Muscle of arm (tissue), 14 donors: Measurements from ENCODE around the gene SMTN. TPM values are rescaled to one million over a fixed set of nuclear protein-coding genes. Genes with fewer than 3 reads are reported as not detected.
"Not testable (repeated sequence)": the region's sequence is repeated elsewhere in the genome, so short reads cannot be mapped to it uniquely, and the experiment has no call there.

ENCODE experiments used
- DNase-seq: peaks from one replicate; pipeline ENCODE4 v3.0.0-alpha.2; 2013
- long read RNA-seq, 11 donors: transcript quantifications; one replicate each; lab custom pipeline, GENCODE V29; 2026
- polyA plus RNA-seq, 12 donors: library from polyadenylated mRNA; unstranded; fragments of 120-200 nt; gene quantifications; one replicate each; pipeline ENCODE4 v1.2.1, GENCODE V29; 2013; ENCODE audit not compliant: insufficient read length in 12 of 12

SMTN gene
- polyA plus RNA-seq: 100 to 1,000 TPM in 11 of 12 donors, not detected in 1; 113 to 288 (median 218) TPM
- long read RNA-seq, donor 1, transcript SMTN-214 (4 exons, 576 nt): major isoform, 6 of 48 reads
- long read RNA-seq, donor 1, partial matches to known transcripts: 30 of 48 reads
- long read RNA-seq, donor 1, other reads (novel, unspliced or antisense): 0 of 48 reads
- long read RNA-seq, donor 2, transcript SMTN-204 (9 exons, 1,735 nt): major isoform, 32 of 113 reads
- long read RNA-seq, donor 2, partial matches to known transcripts: 11 of 113 reads
- long read RNA-seq, donor 2, other reads (novel, unspliced or antisense): 68 of 113 reads
- long read RNA-seq, donor 3, transcript SMTN-204 (9 exons, 1,735 nt): major isoform, 8 of 36 reads
- long read RNA-seq, donor 3, partial matches to known transcripts: 28 of 36 reads
- long read RNA-seq, donor 3, other reads (novel, unspliced or antisense): 0 of 36 reads
- long read RNA-seq, donor 4, partial matches to known transcripts: 0 of 28 reads
- long read RNA-seq, donor 4, other reads (novel, unspliced or antisense): 23 of 28 reads
- long read RNA-seq, donor 5, transcript SMTN-201 (21 exons, 3,295 nt): minor isoform, 5 of 147 reads
- long read RNA-seq, donor 5, transcript SMTN-204 (9 exons, 1,735 nt): major isoform, 27 of 147 reads
- long read RNA-seq, donor 5, partial matches to known transcripts: 113 of 147 reads
- long read RNA-seq, donor 5, other reads (novel, unspliced or antisense): 0 of 147 reads
- long read RNA-seq, donor 6, transcript SMTN-204 (9 exons, 1,735 nt): major isoform, 9 of 54 reads
- long read RNA-seq, donor 6, partial matches to known transcripts: 43 of 54 reads
- long read RNA-seq, donor 6, other reads (novel, unspliced or antisense): 0 of 54 reads
- long read RNA-seq, donor 7, transcript SMTN-204 (9 exons, 1,735 nt): major isoform, 9 of 65 reads
- long read RNA-seq, donor 7, partial matches to known transcripts: 18 of 65 reads
- long read RNA-seq, donor 7, other reads (novel, unspliced or antisense): 35 of 65 reads
- long read RNA-seq, donor 8, transcript SMTN-204 (9 exons, 1,735 nt): major isoform, 23 of 104 reads
- long read RNA-seq, donor 8, partial matches to known transcripts: 78 of 104 reads
- long read RNA-seq, donor 8, other reads (novel, unspliced or antisense): 0 of 104 reads
- long read RNA-seq, donor 9, transcript SMTN-204 (9 exons, 1,735 nt): major isoform, 6 of 23 reads
- long read RNA-seq, donor 9, partial matches to known transcripts: 5 of 23 reads
- long read RNA-seq, donor 9, other reads (novel, unspliced or antisense): 9 of 23 reads
- long read RNA-seq, donor 10, transcript SMTN-204 (9 exons, 1,735 nt): major isoform, 30 of 91 reads
- long read RNA-seq, donor 10, partial matches to known transcripts: 53 of 91 reads
- long read RNA-seq, donor 10, other reads (novel, unspliced or antisense): 5 of 91 reads
- long read RNA-seq, donor 11, transcript SMTN-204 (9 exons, 1,735 nt): major isoform, 21 of 53 reads
- long read RNA-seq, donor 11, partial matches to known transcripts: 25 of 53 reads
- long read RNA-seq, donor 11, other reads (novel, unspliced or antisense): 0 of 53 reads

GRCh38 chr22:31080848-31081649 lies at the start of gene SMTN:
TSS of gene SMTN (plus strand) at chr22:31081318. CDS start at chr22:31083259, 1,941 bp downstream.
- DNase-seq: peak; percentile 96

DNA sequence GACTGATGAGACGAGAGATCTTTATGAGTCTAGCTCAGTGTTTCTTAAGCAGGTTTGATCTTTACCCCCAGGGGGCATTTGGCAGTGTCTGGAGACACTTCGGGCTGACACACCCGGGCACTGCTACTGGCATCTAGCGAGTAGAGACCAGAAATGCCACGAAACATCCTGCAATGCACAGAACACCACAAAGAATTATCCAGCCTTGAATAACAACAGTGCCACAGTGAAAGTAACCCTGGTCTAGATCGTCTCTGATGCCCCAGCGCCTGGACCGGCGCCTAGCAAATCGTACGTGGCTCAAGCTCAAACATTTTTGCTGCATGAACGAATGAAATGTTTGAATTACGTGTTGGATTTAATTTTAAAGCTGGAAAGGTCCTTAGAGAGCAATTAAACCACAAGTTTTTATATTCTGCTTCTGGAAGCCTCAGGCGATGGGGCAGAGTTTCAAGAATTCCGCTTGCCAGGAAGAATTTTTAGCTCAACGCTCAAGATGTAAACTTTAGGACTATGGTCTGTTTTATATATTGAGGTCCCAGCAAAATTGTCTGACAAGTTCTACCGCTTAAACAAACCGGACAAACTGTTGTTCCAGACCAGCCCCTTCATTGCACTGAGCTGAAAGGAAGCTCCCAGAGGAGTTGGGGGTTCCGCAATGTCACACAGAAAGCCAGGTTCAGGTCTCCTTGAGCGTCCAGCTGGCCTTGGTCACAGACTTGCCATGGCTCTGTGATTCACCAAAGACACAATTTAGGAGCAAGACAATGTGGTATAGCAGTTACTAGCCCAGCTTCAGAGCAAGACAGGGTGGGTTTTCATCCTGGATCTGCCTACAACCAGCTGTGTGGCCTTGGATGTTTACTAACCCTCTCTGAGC lies 44.2 kb upstream of the SMTN start:
- DNase-seq: peak; percentile 84

GRCh38 chr22:31038686-31039085 lies 42.4 kb upstream of the SMTN start:
- DNase-seq: no peak

GRCh38 chr22:31039393-31039792 lies 41.7 kb upstream of the SMTN start:
- peak; percentile 78 for DNase-seq

GRCh38 chr22:31040542-31041398 lies 40.3 kb upstream of the SMTN start:
- no peak for DNase-seq

DNA sequence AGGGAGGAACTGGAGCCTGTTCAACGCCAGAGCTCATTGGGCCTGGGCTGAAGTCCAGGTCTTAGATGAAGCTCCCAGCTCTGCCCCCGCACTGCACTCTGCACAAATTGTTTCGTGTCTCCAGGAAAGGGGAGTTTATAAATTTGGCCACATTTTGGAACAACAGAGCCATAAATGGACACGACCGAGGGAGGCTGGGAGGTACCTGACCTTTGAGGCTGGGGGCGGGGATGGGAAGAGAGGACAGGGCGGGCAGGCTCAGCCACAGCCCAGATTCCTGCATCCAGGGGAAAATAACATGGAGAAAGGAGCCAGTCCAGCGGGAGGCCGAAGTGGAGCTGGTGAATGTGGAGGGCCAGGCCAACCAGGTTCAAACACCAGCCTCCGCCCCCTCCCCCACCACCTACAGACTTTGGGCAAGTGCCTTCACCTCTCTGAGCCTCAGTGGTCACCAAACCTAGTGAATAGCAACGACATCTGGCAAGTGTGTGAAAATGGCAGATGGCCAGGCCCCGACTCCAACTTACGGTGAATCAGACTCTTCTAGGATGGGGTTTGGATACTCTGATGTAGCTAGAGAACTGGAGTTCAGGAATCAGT lies 36.8 kb upstream of the SMTN start:
- peak; percentile 58 for DNase-seq

DNA sequence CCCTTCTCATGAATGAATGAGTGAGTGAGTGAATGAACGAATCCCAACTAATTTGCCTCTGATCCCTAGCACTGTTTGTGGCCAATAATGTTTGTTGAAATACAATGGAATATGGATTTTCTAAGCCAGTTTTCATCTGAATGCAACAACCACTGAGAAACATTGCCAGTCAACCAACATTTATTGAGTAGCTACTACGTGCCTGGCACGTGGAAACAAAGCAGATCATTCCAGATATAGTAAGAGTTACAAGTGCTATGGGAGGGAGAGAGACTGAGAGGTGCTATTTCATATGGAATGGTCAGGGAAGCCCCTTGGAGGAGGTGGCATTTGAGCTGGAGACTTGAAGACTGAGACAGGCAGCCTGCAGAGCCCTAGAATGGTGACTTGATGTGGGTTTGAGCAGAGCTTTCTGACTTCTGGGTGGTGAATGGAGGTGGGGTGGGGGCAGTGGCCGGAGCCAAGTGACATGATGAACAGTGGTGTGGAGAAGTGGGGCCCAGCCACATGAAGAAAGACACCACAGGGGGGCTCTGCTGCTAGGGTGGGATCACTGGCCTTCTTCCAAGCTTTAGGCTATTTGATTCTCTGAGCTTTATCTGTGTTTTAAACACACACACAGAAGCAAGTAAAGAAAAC lies 35.1 kb upstream of the SMTN start:
- no peak for DNase-seq

DNA sequence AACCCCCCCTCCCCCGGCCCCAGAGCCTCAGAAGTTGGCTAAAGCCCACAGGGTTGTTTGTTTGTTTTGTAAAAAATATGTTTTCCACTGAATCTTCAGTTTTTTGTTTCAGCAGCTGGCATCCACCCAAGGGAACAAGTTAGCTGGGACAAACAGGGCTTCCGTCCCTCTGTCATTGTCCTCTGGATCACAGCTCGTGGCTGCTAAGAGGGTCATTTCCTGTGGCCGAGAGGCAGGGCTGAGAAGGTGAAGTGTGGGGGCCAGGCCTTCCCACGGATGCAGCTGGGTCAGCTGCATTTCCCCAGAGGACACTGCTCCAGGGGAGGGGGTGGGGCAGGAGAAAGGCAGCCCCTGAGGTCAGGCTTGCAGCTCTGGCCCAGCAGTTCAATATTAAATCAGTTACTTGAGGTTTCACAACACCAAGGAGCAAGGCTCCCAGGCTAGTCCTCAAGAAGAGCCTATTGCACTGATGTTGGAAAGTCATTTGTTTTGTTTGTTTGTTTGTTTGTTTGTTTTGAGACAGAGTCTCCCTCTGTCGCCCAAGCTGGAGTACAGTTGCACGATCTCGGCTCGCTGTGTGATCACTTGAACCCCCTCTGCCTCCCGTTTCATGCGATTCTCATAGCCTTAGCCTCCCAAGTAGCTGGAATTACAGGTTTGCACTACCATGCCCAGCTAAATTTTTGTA lies 34.4 kb upstream of the SMTN start:
- no peak for DNase-seq

DNA sequence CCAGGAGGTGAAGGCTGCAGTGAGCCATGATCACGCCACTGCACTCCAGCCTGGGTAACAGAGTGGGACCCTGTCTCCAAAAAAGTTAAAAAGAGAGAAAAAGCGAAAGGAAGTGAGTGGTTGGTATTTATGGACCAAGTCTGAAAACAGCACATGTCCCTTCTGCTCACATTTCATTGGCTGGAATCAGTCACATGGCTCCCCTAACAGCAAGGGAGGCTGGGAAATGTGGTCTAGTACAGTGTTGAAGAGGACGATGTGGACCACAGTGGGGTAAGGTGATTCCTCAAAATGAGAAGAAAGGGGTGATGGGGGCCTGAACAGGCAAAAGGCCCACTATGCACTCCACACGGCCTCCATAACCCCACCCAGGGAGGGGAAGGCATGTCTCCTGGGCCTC lies 32.5 kb upstream of the SMTN start:
- DNase-seq: no peak

- DNase-seq: no peak
These were observed 31.2 kb upstream of the SMTN start for GRCh38 chr22:31049815-31050420.

DNA sequence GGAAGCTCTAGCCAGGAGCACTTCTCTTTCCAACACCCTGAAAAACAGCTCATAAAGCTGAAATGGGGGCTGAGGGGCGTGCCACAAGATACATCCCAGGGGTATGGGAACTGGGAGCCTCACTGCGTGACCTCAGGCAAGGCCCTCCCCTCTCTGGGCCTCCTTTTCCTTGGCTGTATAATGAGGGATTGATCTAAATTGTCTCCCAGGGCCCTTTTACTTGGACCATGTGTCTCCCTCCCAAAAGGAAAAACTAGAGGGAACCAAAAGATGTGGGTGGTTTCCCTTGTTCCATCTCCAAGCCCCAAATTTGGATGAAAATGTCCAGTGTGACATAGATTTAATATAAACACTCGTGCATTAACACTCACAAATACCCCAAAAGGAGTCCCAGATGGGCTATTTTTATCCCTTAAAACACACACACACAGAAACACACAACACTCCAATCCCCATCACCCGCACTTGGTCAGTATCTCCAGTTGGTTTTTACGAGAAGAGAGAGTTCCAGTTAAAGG lies 25.9 kb upstream of the SMTN start:
- peak; percentile 38 for DNase-seq

GRCh38 chr22:31055635-31056159 lies 25.4 kb upstream of the SMTN start:
- DNase-seq: peak; percentile 84

DNA sequence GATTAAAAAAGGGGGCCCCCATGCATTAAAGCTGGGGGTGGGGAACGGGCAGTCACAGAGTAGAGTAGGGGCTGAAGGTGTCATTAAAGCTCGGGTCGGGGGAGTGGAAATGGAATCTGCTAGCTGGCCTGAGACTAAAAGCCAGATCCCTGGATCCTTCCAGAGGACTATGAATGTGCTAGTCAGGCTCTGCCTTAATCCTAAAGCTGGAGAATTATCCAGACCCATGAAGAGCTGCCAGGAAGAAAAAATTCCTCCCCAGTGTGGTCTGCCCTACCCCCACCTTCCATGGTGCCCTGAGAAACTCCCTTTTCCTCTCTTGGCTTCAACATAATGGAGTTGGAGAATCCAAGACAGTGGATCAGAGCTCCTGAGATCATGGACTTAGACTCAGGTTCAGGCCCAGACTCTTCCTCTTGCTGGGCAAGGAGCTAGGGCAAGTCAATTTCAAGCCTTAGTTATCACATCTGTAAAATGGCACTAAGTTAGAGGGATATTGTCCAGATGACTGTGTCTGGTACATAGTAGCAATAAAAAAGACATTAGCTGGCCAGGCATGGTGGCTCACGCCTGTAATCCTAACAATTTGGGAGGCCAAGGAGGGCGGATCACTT lies 24.0 kb upstream of the SMTN start:
- no peak for DNase-seq

DNA sequence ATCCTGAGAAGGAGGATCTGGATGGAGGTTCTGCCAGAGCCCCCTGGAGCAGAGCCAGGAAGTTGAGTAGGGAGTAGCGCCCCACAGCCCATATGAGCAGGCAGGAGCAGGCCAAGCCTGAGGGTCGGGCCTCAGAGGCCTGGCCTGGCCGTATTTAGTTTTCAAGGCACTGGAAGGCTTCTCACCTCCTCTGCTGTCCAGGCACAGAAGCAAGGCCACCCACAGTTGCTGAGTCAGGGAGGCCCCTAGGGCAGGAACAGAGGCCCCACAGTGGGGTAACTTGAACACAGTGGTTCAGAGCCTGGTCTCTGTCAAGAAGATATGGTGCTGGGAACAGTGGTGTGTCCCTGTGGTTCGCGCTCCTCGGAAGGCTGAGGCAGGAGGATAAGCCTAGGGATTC lies 21.5 kb upstream of the SMTN start:
- DNase-seq: not testable (repeated sequence)

GRCh38 chr22:31062566-31063230 lies 18.4 kb upstream of the SMTN start:
- DNase-seq: no peak
